ENCODE measurements around the gene CRTC3. TPM values are rescaled to one million over a fixed set of nuclear protein-coding genes. Genes with fewer than 3 reads are reported as not detected.

Gene CRTC3
- total and polyA plus RNA-seq, 2 of the 13 experiments (the other 11 are each of a cell fraction or from before 2014, with no cell fraction given), result 8.4 to 11.8 TPM

GRCh38 chr15:90643301-90643632 is 113.5 kb downstream of the CRTC3 start:
- BruUV-seq (replicated peaks), result no TSS peak
- in situ Hi-C loops (cut with HindIII; ENCODE audit: extremely low pct_ligation_motif_present, low pct_unique_long_range_greater_than_20kb), result no loop called here
- no peaks in the 10 kb centered on the region for H3K9me3 ChIP-seq (ENCODE audit: low read length)
- TF ChIP-seq MTF1 (CRISPR knock-in tag; IDR thresholded peaks at IDR 0.05) (no peak), PHF5A (CRISPR knock-in tag; IDR thresholded peaks at IDR 0.05; ENCODE audit: low read depth, unreplicated experiment) (no peak), PPARG (CRISPR knock-in tag; conservative IDR thresholded peaks at IDR 0.05) (no peak), ZNF615 (CRISPR knock-in tag; IDR thresholded peaks at IDR 0.05; ENCODE audit: borderline replicate concordance) (no peak), GABPB1 (CRISPR knock-in tag; IDR thresholded peaks at IDR 0.05) (no peak), ZNF776 (CRISPR knock-in tag; IDR thresholded peaks at IDR 0.05) (no peak), SRSF4 (IDR thresholded peaks at IDR 0.05; ENCODE audit: low read depth, low read length, poor library complexity, severe bottlenecking) (no peak), ZNF17 (CRISPR knock-in tag; IDR thresholded peaks at IDR 0.05) (no peak), TBX3 (IDR thresholded peaks at IDR 0.05; ENCODE audit: borderline replicate concordance) (no peak), PRDM10 (CRISPR knock-in tag; IDR thresholded peaks at IDR 0.05; ENCODE audit: low read depth) (no peak), TGIF2 (CRISPR knock-in tag; IDR thresholded peaks at IDR 0.05) (no peak)
- TF ChIP-seq, protein P1, sequence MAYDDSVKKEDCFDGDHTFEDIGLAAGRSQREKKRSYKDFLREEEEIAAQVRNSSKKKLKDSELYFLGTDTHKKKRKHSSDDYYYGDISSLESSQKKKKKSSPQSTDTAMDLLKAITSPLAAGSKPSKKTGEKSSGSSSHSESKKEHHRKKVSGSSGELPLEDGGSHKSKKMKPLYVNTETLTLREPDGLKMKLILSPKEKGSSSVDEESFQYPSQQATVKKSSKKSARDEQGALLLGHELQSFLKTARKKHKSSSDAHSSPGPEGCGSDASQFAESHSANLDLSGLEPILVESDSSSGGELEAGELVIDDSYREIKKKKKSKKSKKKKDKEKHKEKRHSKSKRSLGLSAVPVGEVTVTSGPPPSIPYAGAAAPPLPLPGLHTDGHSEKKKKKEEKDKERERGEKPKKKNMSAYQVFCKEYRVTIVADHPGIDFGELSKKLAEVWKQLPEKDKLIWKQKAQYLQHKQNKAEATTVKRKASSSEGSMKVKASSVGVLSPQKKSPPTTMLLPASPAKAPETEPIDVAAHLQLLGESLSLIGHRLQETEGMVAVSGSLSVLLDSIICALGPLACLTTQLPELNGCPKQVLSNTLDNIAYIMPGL (CRISPR knock-in tag; IDR thresholded peaks at IDR 0.05; ENCODE audit: borderline replicate concordance in 1 of 2, low read depth in 1 of 2), result no peak
- ATAC-seq (no peak), DNase-seq (ENCODE audit: low spot score) (no peak), FAIRE-seq (no peak)
- ChIA-PET POLR2A (no interaction called here), CTCF (ENCODE audit: low intra/inter-chr PET ratio, low total read pairs) (no interaction called here)
- 97% methylated on average over 7 of the region's 7 CpGs for WGBS (ENCODE audit: low lambda C conversion rate)
- H3K4me2 ChIP-seq (ENCODE audit: low read depth, low read length), result no peak overlapping the region
- peaks cover 2 to 16% of the 10 kb centered on the region in 2 experiments; a peak in 3 of 5 replicates for H3K36me3 ChIP-seq (replicated peaks in 1 of 2; ENCODE audit: control insufficient read depth in 1 of 2, insufficient read depth in 2 of 2, low read length in 2 of 2)
- no peak overlapping the region for H2AFZ ChIP-seq (ENCODE audit: low read length)
- H3K4me3 ChIP-seq (replicated peaks in 1 of 3; ENCODE audit: insufficient read depth in 1 of 3, low read depth in 2 of 3, low read length in 3 of 3), result no peak overlapping the region
- no peaks in the 10 kb centered on the region; the same call in 1 of the 2 replicates for H4K20me1 ChIP-seq (ENCODE audit: insufficient read depth, low read length)
- intact Hi-C loops (cut with micrococcal nuclease; ENCODE audit: unreplicated experiment), result no loop called here
- no peaks in the 10 kb centered on the region for H3K27me3 ChIP-seq (ENCODE audit: control insufficient read depth in 1 of 2, insufficient read depth in 2 of 2, low read length in 2 of 2)
- H3K79me2 ChIP-seq (ENCODE audit: insufficient read depth, low read length), result no peaks in the 10 kb centered on the region
- H3K9ac ChIP-seq (ENCODE audit: insufficient read depth, low read depth, low read length), result no peak overlapping the region
- H3K27ac ChIP-seq (ENCODE audit: extremely low read length, insufficient read depth, low read length), result no peak overlapping the region
- H3K4me1 ChIP-seq (ENCODE audit: insufficient read depth, low read length), result peaks cover 2% of the 10 kb centered on the region
